HG02870 (cell line): ENCODE measurements around the gene KCTD15.

Source experiments
- ATAC-seq: cut with Tn5 transposase; IDR thresholded peaks from one replicate; pipeline ENCODE4 v1.9.1; 2021; ENCODE audit warnings: mild to moderate bottlenecking, moderate library complexity; ENCODE audit not compliant: unreplicated experiment

The KCTD15 gene

GRCh38 chr19:33795370-33796163 lies 1.1 kb upstream of the KCTD15 start:
- ATAC-seq, result no peak

- no peak for ATAC-seq
These were observed 1.4 kb downstream of the KCTD15 start for GRCh38 chr19:33797802-33798671.

- ATAC-seq, result no peak
These were observed 2.0 kb downstream of the KCTD15 start for GRCh38 chr19:33798681-33799111.

DNA sequence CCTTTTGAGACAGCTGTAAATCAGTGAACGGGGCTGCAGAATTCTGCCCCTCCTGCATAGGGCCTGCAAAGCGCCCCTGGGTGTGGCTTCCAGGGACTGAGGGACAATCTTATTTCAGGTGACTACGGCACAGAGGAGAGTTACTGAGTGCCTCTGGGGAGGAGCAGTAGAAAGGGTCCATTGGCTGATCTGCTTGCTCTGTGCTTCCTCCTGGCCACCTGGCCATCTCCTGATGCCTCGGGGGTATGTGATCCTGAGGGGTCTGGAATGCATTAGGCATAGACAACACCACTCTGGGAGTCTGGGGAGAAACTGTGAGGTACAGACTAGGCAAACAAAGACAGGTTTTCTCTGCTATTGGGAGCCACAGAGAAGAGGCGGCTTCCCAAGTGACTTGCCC lies 2.8 kb downstream of the KCTD15 start:
- ATAC-seq, result no peak

DNA sequence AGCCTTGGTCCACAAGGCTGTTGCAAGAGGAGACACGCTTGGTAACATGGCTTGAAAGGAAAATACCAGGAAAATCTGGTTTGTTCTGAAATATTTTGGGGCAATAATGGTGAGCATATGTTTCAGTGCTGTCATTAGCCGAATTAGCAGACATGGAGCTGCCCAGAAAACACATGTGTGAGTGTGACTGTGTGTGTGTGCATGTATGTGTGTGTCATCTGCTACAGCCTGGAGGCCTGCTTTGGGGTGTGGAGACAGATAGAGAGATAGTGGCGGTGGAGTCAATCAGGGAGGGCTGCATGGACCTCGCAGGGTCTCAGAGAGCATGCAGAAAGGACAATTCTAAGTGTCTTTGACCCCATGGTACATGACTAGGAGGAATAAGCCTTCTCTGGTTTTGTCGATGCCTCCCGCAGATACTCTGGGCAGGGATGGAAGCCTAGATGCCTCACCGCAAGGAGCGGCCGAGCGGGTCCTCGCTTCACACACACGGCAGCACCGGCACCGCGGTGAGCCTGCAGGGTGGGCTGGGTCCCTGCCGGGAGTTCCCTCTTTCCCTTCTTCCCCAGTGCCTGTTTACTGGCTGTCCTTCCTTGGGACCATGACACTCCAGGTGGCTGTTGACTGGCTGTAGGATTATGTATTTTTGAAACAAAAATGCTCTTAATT lies 3.5 kb downstream of the KCTD15 start:
- no peak for ATAC-seq

DNA sequence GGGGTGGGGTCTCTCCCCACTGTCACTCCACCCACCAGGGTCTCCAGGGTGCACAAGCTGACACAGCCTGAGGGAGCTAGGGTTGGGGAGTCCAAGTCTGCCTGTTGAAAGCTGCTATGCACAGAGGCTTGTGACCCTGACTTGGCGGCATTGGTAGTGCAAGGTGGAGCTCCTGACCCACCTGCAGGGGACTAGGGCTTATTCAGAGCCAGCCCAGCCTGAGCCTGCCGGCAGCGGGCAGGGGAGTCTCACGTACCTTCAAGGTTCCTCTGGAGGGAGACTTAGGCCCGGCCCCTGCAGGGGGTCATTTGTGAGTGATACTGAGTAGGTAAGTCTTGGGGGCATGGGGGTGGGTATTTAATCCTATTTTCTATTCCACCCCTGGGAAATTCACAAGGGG lies 4.7 kb downstream of the KCTD15 start:
- ATAC-seq, result no peak

GRCh38 chr19:33802001-33802400 lies 5.3 kb downstream of the KCTD15 start:
- no peak for ATAC-seq

DNA sequence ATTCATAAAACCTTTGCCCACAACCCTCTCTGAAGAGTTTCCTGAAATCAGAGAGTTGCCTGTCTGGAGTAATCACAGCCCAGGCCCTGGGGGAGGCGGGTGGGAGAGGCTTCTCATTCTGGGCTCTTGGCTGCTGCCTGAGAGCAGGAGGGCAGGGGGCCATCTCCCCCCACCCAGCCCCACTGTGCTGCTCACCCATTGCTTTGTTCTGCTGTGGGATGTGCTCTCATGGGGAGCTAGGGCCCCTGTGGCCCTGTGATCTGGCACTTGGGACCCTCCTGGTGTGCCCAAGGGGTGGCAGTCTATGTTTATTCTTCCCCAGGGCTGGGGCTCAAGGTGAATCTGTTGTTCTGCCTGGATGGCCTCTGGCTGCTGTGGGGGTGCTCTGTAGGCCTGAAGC lies 6.1 kb downstream of the KCTD15 start:
- no peak for ATAC-seq

DNA sequence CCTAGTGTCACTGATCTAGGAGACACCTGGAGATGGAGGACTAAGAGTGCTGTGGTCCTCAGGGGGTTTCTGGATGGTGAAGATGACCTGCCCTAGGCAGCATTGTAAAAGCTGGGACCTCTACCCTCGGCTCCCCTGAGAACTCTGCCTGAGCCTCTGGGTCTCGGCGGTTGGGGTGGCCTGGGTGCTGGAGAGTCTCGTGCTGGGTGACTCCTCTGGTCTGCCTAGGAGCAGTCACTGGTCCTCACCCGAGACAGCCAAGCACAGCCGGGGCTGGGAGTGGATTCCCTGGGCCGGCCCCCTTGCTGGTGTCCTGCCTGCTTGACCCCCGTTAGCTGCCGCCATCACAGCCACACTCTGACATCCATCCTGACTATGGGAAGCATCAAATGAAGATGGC lies 6.7 kb downstream of the KCTD15 start:
- no peak for ATAC-seq

DNA sequence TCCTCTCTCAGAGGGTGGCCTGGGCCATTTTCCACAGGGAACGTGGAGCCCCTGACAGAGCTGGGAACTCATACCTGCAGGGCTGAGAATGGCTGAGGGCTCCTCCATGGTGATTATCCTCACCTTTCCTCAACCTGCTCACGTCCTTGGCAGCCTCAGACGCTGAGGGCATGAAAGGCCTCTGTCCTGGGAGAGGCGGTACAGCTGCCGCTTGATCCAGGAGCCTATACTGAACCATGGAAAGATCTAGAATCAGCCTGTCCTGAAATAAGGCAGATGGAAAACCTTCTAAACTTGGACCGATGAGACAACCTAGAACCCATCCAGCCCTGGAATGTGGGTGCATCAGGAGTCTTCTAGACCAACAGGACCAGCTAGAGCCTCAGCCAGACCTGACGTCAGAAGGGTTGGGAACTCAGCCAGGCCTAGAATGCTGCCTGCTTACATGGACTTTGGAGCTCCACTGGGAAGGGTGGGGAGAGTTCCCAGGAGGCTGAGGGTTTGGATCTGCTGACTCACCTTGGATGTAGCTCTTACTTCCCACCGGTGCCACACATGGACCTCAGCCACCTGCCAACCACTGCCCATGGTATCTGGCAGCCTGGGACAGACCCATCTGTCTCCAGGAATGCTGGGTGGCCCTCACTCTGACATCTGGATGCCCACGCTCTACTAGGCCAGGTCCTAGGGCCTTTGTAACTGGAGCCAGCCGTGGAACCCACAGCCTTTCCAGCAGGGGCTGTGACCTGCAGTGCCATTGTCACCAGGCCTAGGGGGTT lies 7.5 kb downstream of the KCTD15 start:
- ATAC-seq, result no peak

GRCh38 chr19:33805313-33805712 lies 8.6 kb downstream of the KCTD15 start:
- ATAC-seq, result no peak

DNA sequence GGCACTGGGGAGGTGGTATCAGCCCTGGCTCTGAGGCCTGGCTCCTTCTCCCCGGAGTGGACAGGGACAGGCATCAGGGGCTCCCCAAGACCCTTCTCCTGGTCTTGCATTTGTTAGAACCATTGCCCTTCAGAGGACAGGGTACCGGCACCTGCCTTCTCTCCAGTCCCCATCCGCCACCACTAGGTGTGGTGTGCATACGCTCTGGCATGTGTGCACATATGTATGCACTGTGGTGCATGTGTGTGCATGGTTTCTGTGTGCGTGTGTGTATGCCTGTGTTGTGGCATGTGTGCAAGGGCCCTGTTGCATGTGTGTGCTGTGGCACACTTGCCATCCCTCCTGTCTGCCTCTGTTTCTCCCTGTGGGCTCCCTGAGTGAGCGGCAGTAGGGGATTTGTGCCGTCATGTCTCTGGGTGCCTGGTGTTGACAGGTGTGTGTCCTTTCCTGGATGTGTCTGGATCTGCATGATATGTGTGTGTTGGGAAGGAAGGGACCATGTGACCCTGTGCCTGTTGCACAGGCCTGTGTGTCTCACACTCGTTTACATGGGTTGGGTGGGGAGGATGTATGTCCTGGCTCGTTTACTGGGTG lies 9.3 kb downstream of the KCTD15 start:
- ATAC-seq, result no peak

GRCh38 chr19:33806434-33806881 lies 9.8 kb downstream of the KCTD15 start:
- ATAC-seq, result no peak

DNA sequence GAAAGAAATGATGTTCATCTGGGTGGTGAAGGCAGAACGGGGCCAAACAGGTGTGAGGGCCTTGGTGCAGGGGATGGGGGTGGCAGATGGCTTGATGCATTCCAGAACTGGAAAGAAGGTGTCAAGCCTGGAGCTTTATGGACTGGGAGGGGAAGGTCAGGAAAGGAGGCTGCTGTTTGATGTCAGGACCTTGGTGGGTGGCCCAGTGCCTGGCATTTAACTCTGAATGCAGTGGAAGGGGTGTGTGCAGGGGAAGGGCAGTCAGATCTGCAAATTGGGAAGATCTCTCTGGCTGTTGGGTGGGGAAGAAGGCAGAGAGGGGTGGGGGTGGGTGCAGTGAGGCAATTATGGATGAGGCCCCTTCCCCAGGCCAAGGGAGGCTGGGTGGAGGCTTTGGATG lies 11.7 kb downstream of the KCTD15 start:
- no peak for ATAC-seq

DNA sequence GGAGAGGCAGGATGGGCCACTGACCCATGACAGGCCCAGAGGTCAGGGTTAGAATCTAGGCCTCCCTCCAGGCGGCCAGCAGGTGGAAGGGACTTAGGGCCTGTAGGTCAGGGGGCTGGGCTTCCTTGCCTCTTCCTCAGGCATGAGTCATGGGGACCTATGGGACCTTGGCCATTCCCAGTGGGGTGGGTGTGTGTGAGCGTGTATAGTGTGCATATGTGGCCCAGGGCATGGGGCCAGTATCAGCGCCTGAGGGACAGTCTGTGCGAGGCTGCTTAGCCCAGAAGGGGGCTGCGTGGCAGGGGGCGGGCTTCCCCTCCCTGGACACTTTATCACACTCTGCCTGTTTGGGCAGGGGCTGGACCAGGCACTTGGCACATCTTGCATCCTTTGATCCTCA lies 13.3 kb downstream of the KCTD15 start:
- ATAC-seq, result no peak

DNA sequence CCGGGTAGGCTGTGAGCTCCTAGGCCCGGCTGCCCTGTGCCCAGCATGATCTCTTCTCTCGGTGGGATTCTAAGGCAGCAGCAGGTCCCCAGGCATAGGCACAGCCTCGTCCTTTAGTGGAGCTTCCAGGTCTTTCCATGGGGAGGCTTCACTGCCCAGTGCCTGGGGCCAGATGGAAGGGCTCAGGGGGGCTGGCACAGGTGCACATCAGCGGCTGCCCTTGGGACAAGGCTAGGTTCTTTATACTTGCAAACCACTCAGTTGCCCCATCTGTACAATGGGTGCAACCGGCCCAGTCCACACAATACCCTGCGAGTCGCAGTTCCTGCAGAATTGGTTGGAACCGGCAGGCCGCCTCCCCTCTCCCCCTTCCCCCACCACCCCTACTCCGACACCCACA lies 14.2 kb downstream of the KCTD15 start:
- no peak for ATAC-seq

GRCh38 chr19:33811246-33811645 lies 14.6 kb downstream of the KCTD15 start:
- no peak for ATAC-seq

- no peak for ATAC-seq
These were observed 15.2 kb downstream of the KCTD15 start for GRCh38 chr19:33811736-33812387.

DNA sequence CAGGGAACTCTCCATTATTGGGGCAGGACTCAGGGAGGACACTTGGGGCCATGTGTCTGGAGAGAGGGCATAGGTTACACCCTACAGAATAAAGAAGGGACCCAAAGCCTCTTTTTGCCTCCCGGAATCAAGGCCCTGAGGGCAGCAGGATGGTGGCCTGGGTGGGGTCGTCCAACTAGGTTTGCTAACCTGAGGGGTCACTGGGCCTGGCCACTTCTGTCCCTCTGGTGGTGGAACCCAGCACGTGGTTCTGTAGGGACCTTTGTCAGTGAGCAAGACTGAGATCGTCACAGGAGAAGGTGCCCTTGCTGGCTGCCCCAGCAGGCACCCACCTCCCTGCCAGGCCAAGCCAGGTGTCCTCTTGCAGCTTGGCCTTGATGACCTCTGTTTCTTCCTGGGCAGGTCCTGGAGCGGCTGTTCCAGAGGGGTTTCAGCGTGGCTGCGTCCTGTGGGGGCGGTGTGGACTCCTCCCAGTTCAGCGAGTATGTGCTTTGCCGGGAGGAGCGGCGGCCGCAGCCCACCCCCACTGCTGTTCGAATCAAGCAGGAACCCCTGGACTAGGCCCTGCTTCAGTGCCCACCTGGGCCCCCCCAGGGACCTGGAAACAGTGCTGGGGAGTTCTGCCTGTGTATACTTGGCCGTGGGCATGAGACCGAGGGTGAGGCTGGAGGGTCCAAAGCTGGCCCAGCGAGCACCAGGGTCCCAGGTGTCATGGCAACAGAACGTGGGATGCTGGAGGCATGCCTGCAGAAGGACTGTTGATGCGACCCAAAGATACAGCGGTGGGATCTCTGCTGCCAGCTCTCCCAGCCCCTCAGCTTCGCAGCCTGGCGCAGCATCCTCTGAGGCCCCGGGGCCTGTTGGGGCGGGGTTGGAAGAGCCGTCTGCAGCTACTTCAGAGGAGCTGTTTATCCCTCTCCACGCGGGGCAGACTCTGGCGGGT lies 16.0 kb downstream of the KCTD15 start:
- ATAC-seq, result no peak
